Thymus (tissue), 11 donors: ENCODE measurements around the gene CHFR. TPM values are rescaled to one million over a fixed set of nuclear protein-coding genes. Genes with fewer than 3 reads are reported as not detected.

Experiments
- DNase-seq, 9 donors: peaks; one replicate each; pipeline ENCODE4 v3.0.0-alpha.2; 2013; ENCODE audit warnings: low spot score in 9 of 9, low read depth in 6 of 9, missing footprints in 1 of 9
- H3K27ac ChIP-seq, 2 donors: one replicate each; pipeline ENCODE4 v1.5.1; 2013; ENCODE audit warnings: control low read depth in 1 of 2, low read depth in 1 of 2, low read length in 1 of 2, mild to moderate bottlenecking in 1 of 2, moderate library complexity in 1 of 2
- H3K27me3 ChIP-seq, 2 donors: one replicate each; pipeline ENCODE4 v1.5.1; 2013; ENCODE audit warnings: low read length in 1 of 2; ENCODE audit not compliant: control insufficient read depth in 2 of 2, insufficient read depth in 1 of 2
- H3K36me3 ChIP-seq, 2 donors: one replicate each; pipeline ENCODE4 v1.5.1; 2013; ENCODE audit warnings: low read length in 1 of 2, mild to moderate bottlenecking in 1 of 2, moderate library complexity in 1 of 2; ENCODE audit not compliant: control insufficient read depth in 2 of 2, insufficient read depth in 2 of 2
- H3K4me1 ChIP-seq, 2 donors: one replicate each; pipeline ENCODE4 v1.5.1; 2013; ENCODE audit warnings: low read length in 2 of 2; ENCODE audit not compliant: control insufficient read depth in 2 of 2, insufficient read depth in 2 of 2
- H3K4me3 ChIP-seq, 2 donors: one replicate each; pipeline ENCODE4 v1.5.1; 2013; ENCODE audit warnings: low read length in 2 of 2, control low read depth in 1 of 2, mild to moderate bottlenecking in 1 of 2
- H3K9me3 ChIP-seq, 2 donors: one replicate each; pipeline ENCODE4 v1.5.1; 2013; ENCODE audit warnings: low read length in 1 of 2, mild to moderate bottlenecking in 1 of 2; ENCODE audit not compliant: control insufficient read depth in 2 of 2, insufficient read depth in 1 of 2
- WGBS: extraction: QIAGEN DNeasy Blood & Tissue Kit; methylation state at CpG from one replicate; pipeline ENCODE4 v1.1.7; 2013; 5-methylcytosine and 5-hydroxymethylcytosine counted together
- polyA plus RNA-seq: library from polyadenylated mRNA; stranded (reverse); fragments of 200-250 nt; gene quantifications from one replicate; pipeline ENCODE4 v1.2.3, GENCODE V29; 2013
- total RNA-seq: library from RNA; stranded (reverse); fragments of 120-200 nt; gene quantifications from one replicate; pipeline ENCODE4 v1.2.4, GENCODE V29; 2013
- donor health status: healthy.

CHFR gene
- total and polyA plus RNA-seq, 2 donors = 39.5 to 85.4 TPM

DNA sequence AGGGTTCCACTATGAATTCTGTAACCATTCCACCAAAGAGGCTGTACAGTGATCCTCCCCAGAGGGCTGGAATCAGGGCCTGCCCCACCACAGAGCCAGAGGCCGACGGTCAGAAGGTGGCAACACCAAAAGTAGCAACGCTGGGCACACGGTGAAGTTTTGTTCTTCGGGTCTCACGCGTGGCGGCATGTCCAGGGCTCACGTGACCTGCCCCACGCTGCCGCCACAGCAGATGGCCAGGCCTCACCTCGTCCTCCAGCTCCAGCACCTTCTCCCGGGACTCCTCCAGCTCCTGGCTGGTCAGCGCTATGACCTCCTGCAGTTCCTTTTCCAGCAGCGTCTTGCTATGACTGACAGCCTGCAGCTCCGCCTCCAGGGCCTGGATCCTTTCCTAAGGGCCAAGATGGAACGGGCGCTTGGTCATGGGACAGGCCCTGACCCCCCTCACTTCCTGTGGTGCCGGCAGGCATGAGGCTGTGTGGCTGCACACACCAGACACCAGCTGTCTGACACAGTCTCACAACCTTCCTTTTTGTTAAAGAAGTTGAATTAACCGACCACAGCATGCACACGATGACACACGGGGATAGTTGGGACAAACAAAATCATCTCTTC, 103.4 kb downstream of the CHFR start:
- no peak overlapping the region for H3K27ac ChIP-seq
- no peaks in the 10 kb centered on the region for H3K4me1 ChIP-seq
- peaks cover 80 to 91% of the 10 kb centered on the region in 2 donors for H3K36me3 ChIP-seq
- WGBS = 92% methylated on average over 22 of the region's 22 CpGs
- DNase-seq = no peak
- H3K9me3 ChIP-seq = peaks cover 2 to 7% of the 10 kb centered on the region in 2 donors
- no peak overlapping the region for H3K4me3 ChIP-seq
- no peaks in the 10 kb centered on the region for H3K27me3 ChIP-seq

Other genes with a start within 250 kb of the CHFR start
- 22.2 TPM for gene POLE, start 200.3 kb downstream of the CHFR start, total RNA-seq
- gene POLE, start 200.3 kb downstream of the CHFR start, polyA plus RNA-seq = 19.3 TPM
- 50.1 TPM for gene PXMP2, start 200.0 kb downstream of the CHFR start, total RNA-seq
- 6.3 TPM for gene PXMP2, start 200.0 kb downstream of the CHFR start, polyA plus RNA-seq
- 31.6 TPM for gene PGAM5, start 176.8 kb downstream of the CHFR start, total RNA-seq
- 17.4 TPM for gene PGAM5, start 176.8 kb downstream of the CHFR start, polyA plus RNA-seq
- gene ANKLE2, start 125.8 kb downstream of the CHFR start, total RNA-seq = 45.4 TPM
- gene ANKLE2, start 125.8 kb downstream of the CHFR start, polyA plus RNA-seq = 62.5 TPM
- gene GOLGA3, start 58.7 kb downstream of the CHFR start, total RNA-seq = 34.2 TPM
- 19.5 TPM for gene GOLGA3, start 58.7 kb downstream of the CHFR start, polyA plus RNA-seq
- 9.0 TPM for gene ZNF605, start 68.7 kb upstream of the CHFR start, total RNA-seq
- 4.7 TPM for gene ZNF605, start 68.7 kb upstream of the CHFR start, polyA plus RNA-seq
- gene ZNF26, start 98.8 kb upstream of the CHFR start, total RNA-seq = 9.7 TPM
- 9.0 TPM for gene ZNF26, start 98.8 kb upstream of the CHFR start, polyA plus RNA-seq
- 33.8 TPM for gene ZNF84, start 149.9 kb upstream of the CHFR start, total RNA-seq
- gene ZNF84, start 149.9 kb upstream of the CHFR start, polyA plus RNA-seq = 24.6 TPM
- 22.0 TPM for gene ZNF140, start 193.3 kb upstream of the CHFR start, total RNA-seq
- gene ZNF140, start 193.3 kb upstream of the CHFR start, polyA plus RNA-seq = 32.7 TPM
- 1.0 TPM for gene ZNF891, start 242.7 kb upstream of the CHFR start, total RNA-seq
- 1.4 TPM for gene ZNF891, start 242.7 kb upstream of the CHFR start, polyA plus RNA-seq
- 8.2 TPM for gene ZNF10, start 243.0 kb upstream of the CHFR start, total RNA-seq
- 15.2 TPM for gene ZNF10, start 243.0 kb upstream of the CHFR start, polyA plus RNA-seq